Lower leg skin (tissue), 3 donors: Measurements from ENCODE around the gene SLFNL1.

ENCODE experiments used
- POLR2A ChIP-seq, 2 donors: fragments of 450-650 bp; IDR thresholded peaks; one replicate each; pipeline ENCODE4 v1.6.1; 2016 to 2017; ENCODE audit warnings: antibody characterized with exemption in 2 of 2, mild to moderate bottlenecking in 1 of 2, moderate library complexity in 1 of 2
- TF ChIP-seq, protein P1 (sequence below), 3 donors: fragments of 450-650 bp; IDR thresholded peaks; one replicate each; pipeline ENCODE4 v1.5.1; 2016; ENCODE audit warnings: antibody characterized with exemption in 3 of 3, mild to moderate bottlenecking in 3 of 3, moderate library complexity in 2 of 3

DNA sequence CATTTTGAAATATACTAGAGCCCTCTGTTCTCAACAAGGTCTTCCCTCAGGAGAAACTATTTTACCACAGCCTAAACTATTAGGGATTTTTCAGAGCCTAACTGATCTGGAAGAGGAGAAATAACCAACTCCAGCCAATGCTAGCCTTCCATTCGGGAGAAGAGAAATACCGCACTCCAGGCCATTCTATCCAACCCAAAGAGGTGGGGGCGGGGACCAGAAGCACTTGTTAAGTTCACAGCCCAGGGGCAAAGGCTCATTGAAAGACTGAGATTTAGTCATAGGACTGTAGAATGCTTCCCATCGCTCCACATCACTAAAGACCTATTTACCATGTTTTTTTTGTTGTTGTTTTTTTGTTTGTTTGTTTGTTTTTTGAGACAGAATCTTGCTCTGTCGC lies 35.4 kb upstream of the SLFNL1 start:
- TF ChIP-seq, protein P1, sequence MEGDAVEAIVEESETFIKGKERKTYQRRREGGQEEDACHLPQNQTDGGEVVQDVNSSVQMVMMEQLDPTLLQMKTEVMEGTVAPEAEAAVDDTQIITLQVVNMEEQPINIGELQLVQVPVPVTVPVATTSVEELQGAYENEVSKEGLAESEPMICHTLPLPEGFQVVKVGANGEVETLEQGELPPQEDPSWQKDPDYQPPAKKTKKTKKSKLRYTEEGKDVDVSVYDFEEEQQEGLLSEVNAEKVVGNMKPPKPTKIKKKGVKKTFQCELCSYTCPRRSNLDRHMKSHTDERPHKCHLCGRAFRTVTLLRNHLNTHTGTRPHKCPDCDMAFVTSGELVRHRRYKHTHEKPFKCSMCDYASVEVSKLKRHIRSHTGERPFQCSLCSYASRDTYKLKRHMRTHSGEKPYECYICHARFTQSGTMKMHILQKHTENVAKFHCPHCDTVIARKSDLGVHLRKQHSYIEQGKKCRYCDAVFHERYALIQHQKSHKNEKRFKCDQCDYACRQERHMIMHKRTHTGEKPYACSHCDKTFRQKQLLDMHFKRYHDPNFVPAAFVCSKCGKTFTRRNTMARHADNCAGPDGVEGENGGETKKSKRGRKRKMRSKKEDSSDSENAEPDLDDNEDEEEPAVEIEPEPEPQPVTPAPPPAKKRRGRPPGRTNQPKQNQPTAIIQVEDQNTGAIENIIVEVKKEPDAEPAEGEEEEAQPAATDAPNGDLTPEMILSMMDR (IDR thresholded peaks at IDR 0.05), result no peak
- TF ChIP-seq POLR2A (IDR thresholded peaks at IDR 0.05), result no peak
